SKM-1 (cell line): ENCODE measurements around the gene SUCLG1.
"Not testable (repeated sequence)": the region's sequence is repeated elsewhere in the genome, so short reads cannot be mapped to it uniquely, and the experiment has no call there.

Experiments
- DNase-seq: peaks from one replicate; lab custom pipeline; 2025; ENCODE audit not compliant: unreplicated experiment; lab: John Stamatoyannopoulos, UW

Gene SUCLG1

DNA sequence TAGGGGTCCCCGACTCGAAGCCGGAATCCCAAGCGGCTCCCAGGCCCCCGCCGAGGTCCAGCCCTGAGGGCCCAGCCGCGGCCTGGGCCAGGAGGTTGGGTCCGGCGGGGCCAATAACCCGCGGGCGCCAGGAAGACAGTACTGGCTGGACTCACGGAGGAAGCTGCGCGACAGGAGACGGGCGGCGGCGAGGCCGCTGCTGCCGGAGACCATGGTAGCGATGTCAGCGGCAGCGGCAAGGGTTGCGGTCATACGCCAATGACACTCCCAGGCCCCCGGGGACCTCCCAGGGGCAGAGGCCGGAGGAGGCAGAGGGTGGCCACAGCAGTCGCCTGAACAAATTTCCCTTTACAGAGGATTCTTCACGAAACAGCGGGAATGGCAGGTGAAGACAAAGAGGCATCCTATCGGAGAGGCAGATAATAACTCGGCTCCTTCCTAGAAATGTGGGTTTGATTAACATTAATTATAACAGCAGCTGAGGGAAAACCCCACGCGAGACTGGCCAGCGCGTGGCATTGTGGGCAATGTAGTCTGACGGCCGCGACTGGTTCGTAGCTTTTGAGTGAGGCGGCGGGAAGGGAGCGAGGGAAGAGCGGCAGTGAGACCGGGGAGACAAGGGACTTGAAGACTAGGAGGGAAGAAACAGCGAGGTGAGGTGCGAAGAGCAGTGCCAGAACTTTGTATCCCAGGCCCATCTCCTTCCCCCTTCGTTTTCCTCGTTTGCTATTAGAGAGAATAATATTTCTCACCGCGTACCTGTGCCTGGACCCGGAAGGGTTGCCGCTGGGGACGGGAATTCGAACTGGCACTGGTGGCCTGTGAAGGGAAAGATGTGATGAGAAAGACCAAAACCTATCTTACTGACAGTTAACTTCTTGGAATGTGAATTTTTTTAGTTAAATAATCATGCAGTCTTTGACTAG lies at the start of gene SUCLG1:
TSS of gene SUCLG1 (minus strand) at position 263 of the 926 bp plus-strand sequence. CDS start at position 252, 11 bp downstream.
- DNase-seq: peak; percentile 87

GRCh38 chr2:84498150-84498799 lies 39.2 kb upstream of the SUCLG1 start:
- no peak for DNase-seq

DNA sequence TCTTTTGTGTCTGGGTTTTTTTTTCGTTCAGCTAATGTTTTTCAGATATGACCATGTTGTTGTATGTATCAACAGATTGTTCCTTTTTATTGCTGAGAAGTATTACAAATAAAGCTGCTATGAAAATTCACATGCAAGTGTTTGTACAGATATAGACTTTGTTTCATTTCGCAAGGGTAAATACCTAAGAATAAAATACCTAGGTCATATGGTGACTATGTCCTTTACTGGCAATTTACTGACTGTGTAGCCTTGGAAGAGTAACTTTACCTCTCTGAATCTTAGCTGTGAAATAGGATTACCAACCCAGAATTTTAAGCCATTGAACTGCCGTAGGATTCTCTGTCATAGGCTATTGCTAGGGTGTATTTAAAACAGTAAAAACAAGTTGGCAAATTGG lies 38.2 kb upstream of the SUCLG1 start:
- no peak for DNase-seq

GRCh38 chr2:84496386-84496785 lies 37.3 kb upstream of the SUCLG1 start:
- DNase-seq: no peak

- peak; percentile 75 for DNase-seq
Measured at GRCh38 chr2:84495539-84496146, 36.6 kb upstream of the SUCLG1 start.

DNA sequence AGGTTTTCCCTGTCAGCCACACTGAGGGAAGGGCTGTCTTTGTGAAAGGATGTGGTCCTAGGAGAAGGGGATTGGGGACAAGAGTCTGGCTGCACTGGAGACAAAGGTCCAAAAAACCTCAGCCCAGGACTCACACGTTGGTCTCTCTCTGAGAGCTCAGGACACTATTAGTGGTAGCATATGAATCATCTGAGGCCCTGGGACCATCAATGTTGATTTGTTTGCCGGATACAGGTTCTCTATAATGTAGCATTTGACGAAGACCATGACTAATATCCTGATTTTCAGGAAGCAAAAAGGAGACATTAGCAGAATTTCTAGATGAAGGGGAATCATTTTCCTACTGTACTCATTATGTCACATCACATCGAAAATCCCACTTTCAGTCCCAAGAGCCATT lies 35.0 kb upstream of the SUCLG1 start:
- no peak for DNase-seq

- DNase-seq: no peak
Measured at GRCh38 chr2:84493514-84493913, 34.4 kb upstream of the SUCLG1 start.

DNA sequence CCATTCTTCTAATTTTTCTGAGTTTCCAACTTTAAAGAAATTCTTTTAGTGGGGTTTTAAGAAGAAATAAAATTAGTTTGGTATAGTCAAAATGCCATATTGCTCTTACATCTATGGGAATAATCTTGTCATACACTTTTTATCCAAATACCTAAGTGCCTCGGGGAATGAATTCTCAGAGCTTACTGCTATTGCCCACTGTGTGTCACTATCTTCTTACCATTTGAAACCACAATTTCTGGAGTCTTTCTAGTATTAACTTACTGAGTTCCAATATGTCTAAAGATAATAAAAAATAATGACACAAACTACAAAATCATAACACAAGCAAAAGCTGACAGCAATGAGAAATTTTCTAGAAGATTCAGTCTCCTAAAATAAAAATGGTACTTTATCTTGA lies 33.5 kb upstream of the SUCLG1 start:
- DNase-seq: no peak

DNA sequence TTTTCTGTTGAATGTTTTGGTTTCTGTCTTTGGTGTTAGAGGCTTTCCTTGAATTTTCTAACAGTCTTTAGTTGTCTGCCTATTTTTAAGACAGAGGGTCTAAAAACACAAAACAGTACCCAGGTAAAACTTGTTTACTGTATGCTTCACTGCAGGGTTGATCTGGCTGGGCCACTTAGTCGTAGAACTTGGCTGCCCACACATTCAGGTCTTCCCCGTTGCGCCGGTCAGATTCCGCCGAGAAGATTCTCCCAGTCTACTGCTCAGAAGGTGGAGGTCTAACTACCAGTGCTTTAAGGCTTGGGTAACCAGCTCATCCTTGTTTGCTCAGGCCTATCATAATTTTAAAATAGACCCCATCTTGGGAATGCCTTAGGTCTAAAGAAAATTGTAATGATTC lies 32.7 kb upstream of the SUCLG1 start:
- DNase-seq: no peak

- DNase-seq: no peak
Measured at GRCh38 chr2:84491256-84491655, 32.2 kb upstream of the SUCLG1 start.

- DNase-seq: no peak
Measured at GRCh38 chr2:84487298-84487996, 28.4 kb upstream of the SUCLG1 start.

DNA sequence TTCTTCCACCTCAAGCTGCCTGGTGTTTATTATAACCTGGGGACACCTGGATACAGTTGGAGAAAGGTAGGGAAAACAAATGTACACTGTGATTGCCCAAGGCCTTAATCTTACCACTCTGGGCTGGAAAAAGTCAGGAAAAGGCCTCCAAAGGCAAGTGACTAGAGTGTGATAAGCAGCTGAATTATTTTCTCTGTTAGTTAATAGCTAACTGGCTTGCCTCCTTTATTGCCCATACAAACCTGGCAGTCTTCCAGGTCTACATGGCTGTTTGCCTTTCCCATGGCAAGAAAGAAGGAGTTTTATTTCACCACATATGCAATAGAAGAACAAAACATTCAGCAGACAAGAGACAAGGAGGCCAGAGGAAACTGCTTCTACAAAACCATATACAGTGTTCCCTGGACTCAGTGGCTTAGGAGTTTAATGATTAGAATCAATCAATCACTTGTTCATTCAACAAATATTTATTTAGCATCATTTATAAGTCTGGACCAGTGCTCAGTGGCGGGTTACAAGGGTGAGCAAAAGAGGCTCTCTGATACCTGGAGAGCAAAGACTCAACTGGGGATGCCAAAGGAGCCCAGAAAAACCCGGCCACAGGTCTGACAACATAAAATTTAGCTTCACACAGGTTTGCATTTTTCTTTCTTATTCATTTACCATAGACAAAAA lies 27.5 kb upstream of the SUCLG1 start:
- no peak for DNase-seq

DNA sequence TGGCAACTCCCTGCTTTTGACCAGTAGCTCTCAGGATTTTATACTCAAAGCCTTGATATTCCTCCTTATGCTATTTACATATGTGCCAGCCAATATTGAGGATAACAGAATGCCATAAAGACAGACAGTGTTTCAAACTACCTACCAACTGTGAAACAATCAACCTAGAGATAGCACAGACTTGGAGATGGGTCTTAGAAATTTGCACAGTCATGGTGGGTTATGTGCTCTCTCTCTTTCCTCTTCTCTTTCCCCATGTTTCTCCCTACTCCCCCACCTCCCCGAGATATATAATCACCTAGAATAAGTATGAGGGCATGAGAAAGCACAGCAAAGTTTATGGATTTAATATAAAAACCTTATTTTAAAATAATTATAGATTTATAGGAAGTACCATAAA lies 24.2 kb upstream of the SUCLG1 start:
- no peak for DNase-seq

DNA sequence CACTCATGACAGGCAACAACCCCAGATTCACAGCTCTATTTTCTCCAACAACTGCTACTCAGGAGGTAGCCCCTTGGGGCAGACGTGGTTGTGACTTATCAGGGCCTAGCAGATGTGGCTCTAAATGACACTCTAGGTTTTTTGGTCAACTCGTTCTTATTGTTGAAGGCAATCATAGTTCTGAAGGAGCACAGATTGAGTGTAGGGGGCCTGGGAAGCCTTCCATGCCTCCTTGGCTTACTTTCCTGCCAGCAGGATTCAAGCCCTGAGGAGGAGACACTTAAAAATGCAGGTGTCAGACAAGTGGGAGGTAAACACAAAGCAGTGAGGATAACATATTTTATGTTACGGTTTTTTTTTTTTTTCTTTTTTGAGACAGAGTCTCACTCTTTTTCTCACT lies 23.5 kb upstream of the SUCLG1 start:
- no peak for DNase-seq

DNA sequence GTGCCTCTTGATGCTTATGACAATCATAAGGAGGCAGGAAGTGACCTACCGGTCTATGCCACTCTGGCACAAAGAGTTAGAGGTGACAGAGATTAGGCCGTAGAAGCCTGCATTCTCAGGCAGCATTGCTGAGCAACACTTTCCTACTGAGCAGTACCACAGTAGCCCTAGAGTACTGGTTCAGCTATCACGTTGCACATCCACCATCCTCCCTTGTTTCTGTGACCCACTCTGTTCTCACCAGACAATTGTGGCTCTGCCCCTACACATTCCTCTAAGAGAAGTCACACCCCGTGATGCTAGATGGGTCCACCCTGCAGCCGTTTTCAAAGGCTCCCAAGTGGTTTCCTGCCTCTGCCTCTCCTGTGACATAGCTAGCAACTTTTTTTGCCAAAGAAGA lies 22.6 kb upstream of the SUCLG1 start:
- DNase-seq: no peak

- no peak for DNase-seq
Measured at GRCh38 chr2:84478867-84479266, 19.8 kb upstream of the SUCLG1 start.

- DNase-seq: no peak
Measured at GRCh38 chr2:84477886-84478285, 18.8 kb upstream of the SUCLG1 start.

DNA sequence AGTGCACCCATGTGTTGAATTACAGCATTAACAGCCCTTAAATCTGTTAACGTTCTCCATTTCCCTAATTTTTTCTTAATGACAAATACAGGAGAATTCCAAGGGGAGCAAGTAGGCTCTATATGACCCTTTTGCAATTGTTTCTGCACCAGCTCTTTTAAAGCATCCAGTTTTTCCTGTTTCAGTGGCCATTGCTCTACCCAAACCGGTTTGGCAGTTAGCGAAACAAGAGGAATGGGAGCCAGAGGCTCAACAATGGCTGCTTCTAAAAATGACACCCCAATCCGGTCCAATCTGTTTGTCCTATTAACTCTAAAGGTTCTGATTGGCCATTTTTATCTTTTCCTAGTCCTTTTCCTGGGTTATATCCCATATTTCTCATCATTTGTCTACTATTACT lies 15.1 kb upstream of the SUCLG1 start:
- DNase-seq: no peak

GRCh38 chr2:84472856-84473565 lies 13.9 kb upstream of the SUCLG1 start:
- no peak for DNase-seq

DNA sequence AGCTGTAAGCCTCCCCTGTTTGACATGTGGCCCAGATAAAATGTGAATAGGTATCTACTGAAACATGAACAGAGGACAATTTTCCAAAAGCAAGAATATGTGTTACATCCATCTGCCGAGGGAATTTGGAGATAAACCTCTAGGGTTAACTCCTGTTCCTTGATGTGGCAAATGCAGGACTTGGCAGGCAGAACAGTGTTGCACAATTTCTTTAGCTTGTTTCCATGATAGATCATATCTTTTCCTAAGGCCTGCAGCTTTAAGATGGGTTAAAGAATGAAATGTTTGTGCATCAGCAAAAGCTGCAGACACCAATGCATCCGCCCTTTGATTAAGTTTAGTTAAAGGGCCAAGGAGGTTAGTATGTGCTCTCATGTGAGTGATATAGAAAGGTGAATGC lies 13.3 kb upstream of the SUCLG1 start:
- not testable (repeated sequence) for DNase-seq
